Hematopoietic multipotent progenitor cell treated with erythropoietin and hydrocortisone succinate and interleukin-3 and kit ligand, for 15 days (in vitro differentiated cells): ENCODE measurements around the gene NAV2.
A peak's percentile ranks its signal among the peaks of the same experiment; 100 is the strongest.
"Not testable (repeated sequence)": the region's sequence is repeated elsewhere in the genome, so short reads cannot be mapped to it uniquely, and the experiment has no call there.

Source experiments
- DNase-seq: peaks from one replicate; pipeline ENCODE4 v3.0.0-alpha.2; 2015; ENCODE audit warnings: low spot score

The NAV2 gene

GRCh38 chr11:19922689-19923035 lies 210.0 kb downstream of the NAV2 start:
- DNase-seq, result no peak

DNA sequence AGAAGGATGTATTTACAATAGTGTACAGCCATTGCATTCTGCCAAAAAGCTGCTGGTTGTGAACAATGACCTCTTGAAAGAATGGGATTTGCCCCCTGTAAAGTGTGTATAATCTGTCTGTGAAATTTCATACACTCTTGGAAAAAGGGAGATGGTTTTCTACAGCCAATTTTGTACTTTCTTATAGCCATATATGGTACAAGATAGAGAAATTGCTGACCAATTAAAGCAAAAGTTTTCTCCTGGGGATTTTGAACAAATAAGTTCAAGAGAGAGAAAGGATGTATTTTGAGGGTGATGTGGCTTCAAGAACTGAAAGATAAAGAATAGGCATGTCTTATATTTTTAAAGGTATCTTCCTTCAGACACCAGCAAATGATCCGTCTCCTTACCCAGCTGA lies 211.0 kb downstream of the NAV2 start:
- DNase-seq, result no peak

- no peak for DNase-seq
Observed at GRCh38 chr11:19924311-19924710, 211.7 kb downstream of the NAV2 start.

DNA sequence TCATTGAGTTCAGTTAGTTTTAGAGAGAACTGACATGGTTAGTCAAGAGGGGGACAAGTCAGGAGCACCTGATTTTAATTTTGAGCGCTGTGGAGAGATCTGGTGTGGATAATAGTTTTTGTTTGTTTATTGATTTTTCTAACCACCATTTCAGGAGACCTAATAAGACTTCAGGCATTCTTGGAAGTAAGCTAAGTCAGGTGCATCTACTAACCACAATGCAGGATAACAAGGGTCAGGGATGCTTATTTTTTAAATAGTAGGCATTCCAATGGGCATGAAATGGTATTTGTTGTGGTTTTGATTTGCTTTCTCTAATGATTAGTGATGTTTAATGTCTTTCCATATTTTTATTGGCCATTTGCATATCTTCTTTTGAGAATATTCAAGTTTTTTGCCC lies 212.1 kb downstream of the NAV2 start:
- no peak for DNase-seq

GRCh38 chr11:19927403-19927802 lies 214.8 kb downstream of the NAV2 start:
- not testable (repeated sequence) for DNase-seq

GRCh38 chr11:19929147-19929546 lies 216.5 kb downstream of the NAV2 start:
- DNase-seq, result no peak

GRCh38 chr11:19929655-19930054 lies 217.0 kb downstream of the NAV2 start:
- no peak for DNase-seq

DNA sequence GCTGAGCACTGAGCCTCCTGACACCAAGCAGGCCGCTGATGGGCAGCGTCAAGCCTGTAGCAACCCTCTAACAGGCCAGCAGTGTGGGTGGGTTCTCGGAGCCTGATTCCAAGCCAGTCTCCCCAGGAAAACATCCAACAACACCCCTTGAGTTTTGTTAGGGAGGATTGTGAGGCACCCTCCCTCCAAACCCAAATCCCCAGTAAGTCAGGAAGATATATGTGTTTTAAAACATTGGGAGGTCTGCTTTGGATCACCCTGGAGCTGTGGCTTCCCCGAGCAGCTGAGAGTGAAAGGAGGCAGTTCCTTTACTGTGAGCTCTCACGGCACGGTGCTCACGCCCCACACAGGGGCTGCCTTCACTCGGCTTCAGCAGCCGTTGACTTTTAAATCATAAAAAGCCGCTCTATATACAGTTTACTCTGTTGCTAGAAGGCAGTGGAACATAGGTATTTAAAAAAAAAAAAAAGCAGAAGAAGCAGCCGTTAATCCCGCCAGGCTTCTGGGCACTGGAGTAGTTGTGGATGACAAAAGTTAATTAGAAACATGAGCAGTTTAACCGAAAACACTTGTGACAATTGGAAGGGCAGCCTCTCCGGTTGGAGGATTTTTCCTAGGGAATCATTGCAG lies 218.6 kb downstream of the NAV2 start:
- DNase-seq, result no peak

GRCh38 chr11:19931771-19932369 lies 219.2 kb downstream of the NAV2 start:
- no peak for DNase-seq

DNA sequence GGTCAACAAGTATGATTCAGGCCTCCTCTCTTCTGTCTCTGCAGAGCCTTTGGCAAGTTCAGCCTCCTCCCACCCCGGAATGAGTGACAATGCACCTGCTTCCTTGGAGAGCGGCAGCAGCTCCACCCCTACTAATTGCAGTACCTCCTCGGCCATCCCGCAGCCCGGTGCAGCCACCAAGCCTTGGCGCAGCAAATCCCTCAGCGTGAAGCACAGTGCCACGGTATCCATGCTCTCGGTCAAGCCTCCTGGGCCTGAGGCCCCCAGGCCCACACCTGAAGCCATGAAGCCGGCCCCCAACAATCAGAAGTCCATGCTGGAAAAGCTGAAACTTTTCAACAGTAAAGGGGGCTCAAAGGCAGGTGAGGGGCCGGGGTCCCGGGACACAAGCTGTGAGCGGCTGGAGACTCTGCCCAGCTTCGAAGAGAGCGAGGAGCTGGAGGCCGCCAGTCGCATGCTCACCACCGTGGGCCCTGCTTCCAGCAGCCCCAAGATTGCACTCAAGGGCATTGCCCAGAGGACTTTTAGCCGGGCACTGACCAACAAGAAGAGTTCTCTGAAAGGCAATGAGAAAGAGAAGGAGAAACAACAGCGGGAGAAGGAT lies 220.6 kb downstream of the NAV2 start:
- DNase-seq, result no peak

DNA sequence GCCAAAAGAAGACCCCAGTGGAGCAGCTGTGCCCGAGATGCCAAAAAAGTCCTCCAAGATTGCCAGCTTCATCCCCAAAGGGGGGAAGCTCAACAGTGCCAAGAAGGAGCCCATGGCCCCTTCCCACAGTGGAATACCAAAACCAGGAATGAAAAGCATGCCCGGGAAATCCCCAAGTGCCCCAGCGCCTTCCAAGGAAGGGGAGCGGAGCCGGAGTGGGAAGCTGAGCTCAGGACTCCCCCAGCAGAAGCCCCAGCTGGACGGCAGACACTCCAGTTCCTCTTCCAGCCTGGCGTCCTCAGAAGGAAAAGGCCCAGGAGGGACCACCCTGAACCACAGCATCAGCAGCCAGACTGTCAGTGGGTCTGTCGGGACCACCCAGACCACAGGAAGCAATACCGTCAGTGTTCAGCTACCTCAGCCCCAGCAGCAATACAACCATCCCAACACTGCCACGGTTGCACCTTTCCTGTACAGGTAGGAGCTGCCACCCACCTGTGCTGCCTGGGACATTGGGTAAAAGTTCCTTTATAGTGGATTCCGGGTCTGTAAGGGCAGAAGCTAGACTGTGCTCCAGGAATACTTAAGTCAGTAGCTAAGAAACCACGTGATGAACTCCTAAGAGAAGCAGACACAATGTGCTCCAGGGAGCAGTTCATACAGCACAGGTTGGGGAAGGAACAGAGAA lies 221.3 kb downstream of the NAV2 start:
- no peak for DNase-seq

- DNase-seq, result no peak
Observed at GRCh38 chr11:19934828-19935259, 222.2 kb downstream of the NAV2 start.

GRCh38 chr11:19935507-19935906 lies 222.9 kb downstream of the NAV2 start:
- DNase-seq, result no peak

DNA sequence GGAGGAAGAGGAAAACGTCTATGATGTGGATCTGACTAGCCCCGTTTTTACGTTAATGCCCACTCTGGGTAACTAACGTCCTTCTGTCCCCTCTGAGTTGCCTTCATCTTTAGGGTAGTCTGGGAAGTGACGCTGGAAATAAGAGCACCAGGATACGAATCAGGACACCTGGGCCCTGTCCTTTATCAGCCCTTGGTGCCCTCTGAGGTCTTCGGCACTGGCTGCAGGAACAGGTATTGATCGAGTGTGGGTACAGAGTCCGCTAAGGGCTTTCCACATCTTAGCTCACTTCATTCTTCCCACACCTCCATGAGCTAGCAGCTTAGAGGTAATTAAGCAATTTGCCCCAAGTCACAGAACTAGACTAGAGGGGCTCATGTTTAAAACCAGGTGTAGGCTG lies 223.8 kb downstream of the NAV2 start:
- no peak for DNase-seq

GRCh38 chr11:19938169-19938856 lies 225.7 kb downstream of the NAV2 start:
- DNase-seq, result peak; percentile 53

DNA sequence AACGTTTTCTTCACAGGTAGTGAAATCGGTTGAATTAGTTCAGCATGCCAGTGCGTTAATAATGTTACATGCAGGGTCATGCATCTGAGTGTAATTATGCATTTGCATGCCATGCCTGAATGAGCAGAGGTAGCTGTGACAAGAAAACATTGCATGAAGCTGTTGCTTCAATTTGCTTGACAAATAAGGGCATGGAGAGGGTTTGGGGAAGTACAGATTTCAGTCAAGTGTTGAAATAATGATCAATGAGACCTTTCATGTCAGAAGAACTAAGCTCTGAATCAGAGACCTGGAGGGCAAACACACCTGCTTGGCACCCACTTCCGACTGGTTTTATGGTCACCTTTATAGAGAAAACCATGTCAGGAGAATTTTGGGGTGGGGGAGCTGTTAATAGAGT lies 226.2 kb downstream of the NAV2 start:
- DNase-seq, result no peak

DNA sequence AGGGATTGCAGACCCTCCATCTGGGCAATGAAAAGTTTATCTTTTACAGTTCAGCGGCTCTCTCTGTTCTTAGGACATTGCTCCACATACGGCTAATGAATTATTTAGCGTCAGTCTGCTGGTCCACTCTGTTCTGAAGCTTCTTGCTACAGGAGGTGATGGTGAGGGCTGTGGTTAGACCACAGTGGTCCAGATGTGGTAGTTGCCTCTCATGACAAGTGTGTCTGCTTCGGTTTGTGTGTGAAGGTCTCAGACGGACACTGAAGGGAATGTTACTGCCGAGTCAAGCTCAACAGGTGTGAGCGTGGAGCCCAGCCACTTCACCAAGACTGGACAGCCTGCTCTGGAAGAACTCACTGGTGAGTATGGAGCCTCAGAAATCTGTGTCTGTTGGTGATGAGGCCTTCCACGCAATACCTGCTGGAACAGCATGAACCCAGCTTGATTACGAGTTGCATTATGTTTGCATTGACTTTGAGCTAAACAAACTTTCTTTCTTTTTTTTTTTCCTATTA lies 226.8 kb downstream of the NAV2 start:
- DNase-seq, result no peak

DNA sequence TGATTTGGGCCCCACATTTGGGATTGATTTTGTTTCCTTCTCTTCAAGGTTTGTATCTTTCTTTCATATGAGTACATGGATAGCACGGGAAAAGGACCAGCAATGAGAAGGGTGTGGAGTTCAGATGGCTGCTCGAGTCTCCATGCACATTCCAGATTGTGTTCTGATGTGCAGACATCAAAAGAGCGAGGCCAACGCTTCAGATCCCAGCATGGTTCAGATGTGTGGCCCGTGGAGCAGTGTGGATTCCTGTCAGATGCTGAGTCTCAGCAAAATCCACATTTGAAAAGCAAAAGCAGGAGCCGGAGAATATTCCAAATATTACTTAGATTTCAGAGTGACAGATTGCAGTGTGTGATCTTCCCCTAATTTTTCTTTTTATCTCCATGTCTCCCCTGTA lies 228.2 kb downstream of the NAV2 start:
- no peak for DNase-seq

DNA sequence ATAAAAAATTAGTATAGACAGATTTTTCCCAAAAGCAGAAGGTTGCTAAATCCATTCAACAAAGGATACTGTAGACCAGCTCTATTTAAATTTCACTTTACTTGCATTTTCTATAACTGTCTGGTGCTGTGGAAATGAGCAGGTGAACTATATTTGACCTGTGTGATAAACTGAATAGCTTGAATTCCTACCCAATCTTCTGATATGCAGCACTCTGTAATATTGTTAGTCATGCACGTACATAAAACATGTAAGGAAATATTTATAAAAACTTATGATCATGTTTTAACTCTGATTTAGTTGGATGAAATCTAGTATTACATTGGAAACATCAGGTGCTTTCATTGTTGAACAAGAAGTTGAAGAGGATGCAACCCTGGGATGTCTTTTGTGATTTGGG lies 234.0 kb downstream of the NAV2 start:
- no peak for DNase-seq

DNA sequence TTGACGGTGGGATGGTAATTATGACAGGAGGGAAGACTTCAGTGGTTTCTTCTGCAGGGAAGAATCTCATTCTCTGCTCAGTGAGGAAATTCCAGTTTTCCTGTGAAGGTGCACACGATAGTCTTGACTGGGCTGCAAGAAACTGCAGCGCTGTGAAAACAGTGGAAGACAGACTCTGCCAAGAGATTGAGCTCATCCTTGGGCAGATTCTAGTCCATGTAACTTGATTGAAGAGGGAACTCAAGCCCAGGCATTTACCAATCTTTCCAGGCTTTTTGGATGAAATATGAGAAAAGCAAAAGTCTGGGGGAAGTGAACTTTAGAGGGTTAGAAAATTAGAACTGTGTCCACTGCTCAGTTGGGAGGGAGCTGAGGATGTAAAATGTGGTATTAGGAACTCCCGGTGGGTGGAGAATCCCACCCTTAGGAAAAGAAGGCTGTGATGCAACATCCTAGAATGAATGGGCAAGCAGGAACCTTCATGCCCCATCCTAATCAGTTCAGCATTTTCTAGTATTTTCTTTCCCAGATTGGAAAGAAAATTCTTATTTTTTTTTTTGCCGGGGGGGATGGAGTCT lies 235.0 kb downstream of the NAV2 start:
- DNase-seq, result no peak

- DNase-seq, result no peak
Observed at GRCh38 chr11:19949606-19950005, 237.0 kb downstream of the NAV2 start.

DNA sequence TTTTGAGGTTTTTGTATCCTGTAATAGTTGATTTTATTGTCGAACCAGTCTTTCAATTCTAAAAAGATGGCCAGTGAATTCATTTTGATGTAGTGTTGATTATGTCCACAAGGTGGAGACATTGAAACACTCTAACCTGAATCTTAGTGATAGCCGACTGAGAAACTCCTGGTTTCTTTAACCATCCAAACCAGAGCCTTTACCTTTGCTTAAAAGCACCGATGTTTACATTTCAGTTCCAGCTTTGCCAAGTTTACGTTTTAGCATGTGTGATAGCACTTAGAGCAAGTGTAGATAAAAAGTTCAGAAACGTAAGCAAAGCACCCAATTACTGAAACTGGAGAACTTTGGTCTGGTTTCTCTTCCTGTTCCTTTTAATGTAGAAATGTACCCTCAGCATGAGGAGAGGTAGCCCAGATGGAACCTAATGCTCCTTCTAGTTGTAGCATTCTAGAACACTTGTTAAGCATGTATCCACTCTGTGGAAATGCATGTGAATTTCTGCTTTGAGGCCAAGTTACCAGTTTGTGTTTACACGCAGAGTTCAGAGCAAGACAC lies 239.0 kb downstream of the NAV2 start:
- DNase-seq, result peak; percentile 63
